ENCODE data around the gene CCP110. TPM values are rescaled to one million over a fixed set of nuclear protein-coding genes. Genes with fewer than 3 reads are reported as not detected.
A peak's percentile ranks its signal among the peaks of the same experiment; 100 is the strongest.

Gene CCP110
- total and polyA plus RNA-seq, 8 donors = 2.3 to 67.7 (median 7.6) TPM

GRCh38 chr16:19490619-19491018 lies 33.1 kb upstream of the CCP110 start:
- no peak for DNase-seq
- intact Hi-C loops (cut with DNase I; ENCODE audit: low total_unique reads) = no loop called here
- H3K27me3 ChIP-seq = no peaks in the 10 kb centered on the region
- peaks cover 3 to 72% (median 40%) of the 10 kb centered on the region in 4 donors for H3K36me3 ChIP-seq
- H3K4me1 ChIP-seq = peaks cover 0 to 18% (median 7%) of the 10 kb centered on the region in 4 donors
- no peak overlapping the region for H3K27ac ChIP-seq
- no peaks in the 10 kb centered on the region for H3K9me3 ChIP-seq
- TF ChIP-seq CTCF (IDR thresholded peaks at IDR 0.05) (no peak), POLR2AphosphoS5 (IDR thresholded peaks at IDR 0.05) (no peak), EP300 (IDR thresholded peaks at IDR 0.05) (no peak), POLR2A (IDR thresholded peaks at IDR 0.05) (no peak)
- no peak overlapping the region for H3K4me3 ChIP-seq
- WGBS, 5 donors = 67 to 94% (median 81%) methylated on average over 1 of the region's 1 CpG

GRCh38 chr16:19497176-19497575 lies 26.6 kb upstream of the CCP110 start:
- intact Hi-C loops (cut with DNase I; ENCODE audit: low total_unique reads) = no loop called here
- peaks cover 26 to 95% (median 79%) of the 10 kb centered on the region in 4 donors for H3K36me3 ChIP-seq
- 67 to 84% (median 82%) methylated on average over 5 of the region's 5 CpGs for WGBS, 5 donors

GRCh38 chr16:19499006-19499405 lies 24.7 kb upstream of the CCP110 start:
- no peak for DNase-seq
- 48 to 69% (median 53%) methylated on average over 5 of the region's 5 CpGs for WGBS, 5 donors
- intact Hi-C loops (cut with DNase I; ENCODE audit: low total_unique reads) = no loop called here
- H3K4me3 ChIP-seq = no peak overlapping the region
- H3K4me1 ChIP-seq = no peaks in the 10 kb centered on the region
- TF ChIP-seq CTCF (IDR thresholded peaks at IDR 0.05) = no peak
- TF ChIP-seq POLR2A (IDR thresholded peaks at IDR 0.05) = no peak
- no peak for TF ChIP-seq EP300 (IDR thresholded peaks at IDR 0.05)
- TF ChIP-seq POLR2AphosphoS5 (IDR thresholded peaks at IDR 0.05) = no peak
- no peaks in the 10 kb centered on the region for H3K9me3 ChIP-seq
- peaks cover 35 to 96% (median 86%) of the 10 kb centered on the region in 4 donors for H3K36me3 ChIP-seq
- H3K27me3 ChIP-seq = no peaks in the 10 kb centered on the region
- H3K27ac ChIP-seq = peak overlapping the region in 1 of 5 donors; percentile 70

More at GRCh38 chr16:19497176-19497575, 26.6 kb upstream of the CCP110 start:
- no peaks in the 10 kb centered on the region for H3K4me1 ChIP-seq
- no peak for TF ChIP-seq POLR2A (IDR thresholded peaks at IDR 0.05)
- TF ChIP-seq POLR2AphosphoS5 (IDR thresholded peaks at IDR 0.05) = no peak
- no peak for TF ChIP-seq EP300 (IDR thresholded peaks at IDR 0.05)
- no peak for TF ChIP-seq CTCF (IDR thresholded peaks at IDR 0.05)
- no peaks in the 10 kb centered on the region for H3K9me3 ChIP-seq
- no peaks in the 10 kb centered on the region for H3K27me3 ChIP-seq
- no peak overlapping the region for H3K27ac ChIP-seq
- H3K4me3 ChIP-seq = no peak overlapping the region
- DNase-seq = no peak

- Histone ChIP-seq H3K27ac (peak overlapping the region in 1 of 5 donors; percentile 70), H3K4me3 (no peak overlapping the region), H3K36me3 (peaks cover 40 to 96% (median 86%) of the 10 kb centered on the region in 4 donors), H3K27me3 (no peaks in the 10 kb centered on the region), H3K9me3 (no peaks in the 10 kb centered on the region), H3K4me1 (no peaks in the 10 kb centered on the region)
- no peak for DNase-seq
- WGBS, 5 donors = 32 to 68% (median 59%) methylated on average over 3 of the region's 3 CpGs
- intact Hi-C loops (cut with DNase I; ENCODE audit: low total_unique reads) = no loop called here
- TF ChIP-seq CTCF (IDR thresholded peaks at IDR 0.05) = no peak
- no peak for TF ChIP-seq POLR2AphosphoS5 (IDR thresholded peaks at IDR 0.05)
- TF ChIP-seq POLR2A (IDR thresholded peaks at IDR 0.05) = no peak
- no peak for TF ChIP-seq EP300 (IDR thresholded peaks at IDR 0.05)
Measured at GRCh38 chr16:19499481-19499880, 24.3 kb upstream of the CCP110 start.

Measured in stomach (tissue), 9 donors.